IMR-90 (cell line): ENCODE measurements around the gene CNKSR3. TPM values are rescaled to one million over a fixed set of nuclear protein-coding genes. Genes with fewer than 3 reads are reported as not detected.

Experiments used
- ATAC-seq: fragments of 200-7000 bp; cut with Tn5 transposase; 2 replicates; pipeline ENCODE4 v1.9.1; 2020; ENCODE audit warnings: low read depth, mild to moderate bottlenecking, moderate library complexity
- BruUV-seq: library from RNA; stranded (reverse); fragments of 400-500 nt; replicated peaks from 2 replicates; lab custom pipeline; 2021; lab: Mats Ljungman, UMichigan
- CTCF ChIA-PET: fragments of 300-600 bp; formaldehyde crosslinking; extraction: SDS; loops from one replicate; lab custom pipeline; 2021; ENCODE audit warnings: antibody characterized with exemption; lab: Yijun Ruan, JAX
- POLR2A ChIA-PET: fragments of 300-600 bp; sonication (Branson Sonifier 250); formaldehyde crosslinking; loops from one replicate; lab custom pipeline; 2022; ENCODE audit warnings: antibody characterized with exemption; ENCODE audit not compliant: unreplicated experiment; lab: Charles Lee
- DNase-seq: peaks from one replicate; pipeline ENCODE4 v3.0.0; 2013
- H2AFZ ChIP-seq: replicated peaks from 2 replicates; pipeline ENCODE3; 2013; ENCODE audit warnings: low read length, mild to moderate bottlenecking; ENCODE audit not compliant: poor library complexity
- H2AK5ac ChIP-seq: 2 replicates; pipeline ENCODE4 v1.6.1; 2013; ENCODE audit warnings: low read depth, low read length, inconsistent platforms
- H2AK9ac ChIP-seq: replicated peaks from 2 replicates; pipeline ENCODE3; 2013; ENCODE audit warnings: mild to moderate bottlenecking, low read depth, low read length, moderate library complexity; ENCODE audit not compliant: poor library complexity
- H2BK120ac ChIP-seq: 2 replicates; pipeline ENCODE4 v1.6.1; 2013; ENCODE audit warnings: low read depth, low read length, inconsistent platforms
- H2BK15ac ChIP-seq: 3 replicates; pipeline ENCODE4 v1.6.1; 2013; ENCODE audit warnings: low read depth, low read length, inconsistent platforms
- H2BK20ac ChIP-seq: 2 replicates; pipeline ENCODE4 v1.6.1; 2013; ENCODE audit warnings: low read depth, mild to moderate bottlenecking, inconsistent platforms, low read length, moderate library complexity
- H2BK5ac ChIP-seq: 2 replicates; pipeline ENCODE4 v1.6.1; 2013; ENCODE audit warnings: mild to moderate bottlenecking, low read depth, low read length, inconsistent platforms; ENCODE audit not compliant: poor library complexity, severe bottlenecking
- H3K14ac ChIP-seq: replicated peaks from 2 replicates; pipeline ENCODE4 v1.6.1; 2013; ENCODE audit warnings: low read depth, low read length, inconsistent platforms
- H3K18ac ChIP-seq: 2 replicates; pipeline ENCODE4 v1.6.1; 2013; ENCODE audit warnings: low read depth, low read length, control low read depth
- H3K23ac ChIP-seq: 2 replicates; pipeline ENCODE4 v1.6.1; 2013; ENCODE audit warnings: low read depth, low read length, inconsistent platforms
- H3K27ac ChIP-seq: 2 replicates; pipeline ENCODE4 v1.5.1; 2013; ENCODE audit warnings: mild to moderate bottlenecking, control low read depth, low read length; ENCODE audit not compliant: insufficient read depth
- H3K27me3 ChIP-seq: 2 replicates; pipeline ENCODE4 v1.6.1; 2013; ENCODE audit warnings: low read length; ENCODE audit not compliant: control insufficient read depth, insufficient read depth
- H3K36me3 ChIP-seq: 2 replicates; pipeline ENCODE4 v1.6.1; 2013; ENCODE audit warnings: low read length, mixed read lengths; ENCODE audit not compliant: control insufficient read depth, insufficient read depth
- H3K4ac ChIP-seq: 2 replicates; pipeline ENCODE4 v1.6.1; 2013; ENCODE audit warnings: low read depth, low read length, inconsistent platforms
- H3K4me1 ChIP-seq: 2 replicates; pipeline ENCODE4 v1.6.1; 2013; ENCODE audit warnings: low read length, mixed read lengths; ENCODE audit not compliant: control insufficient read depth, insufficient read depth
- H3K4me2 ChIP-seq: 2 replicates; pipeline ENCODE4 v1.6.1; 2013; ENCODE audit warnings: low read depth, mild to moderate bottlenecking, control low read depth, low read length, moderate library complexity
- H3K4me3 ChIP-seq: 2 replicates; pipeline ENCODE4 v1.5.1; 2013; ENCODE audit warnings: low read depth, mild to moderate bottlenecking, control low read depth, low read length, moderate library complexity; ENCODE audit not compliant: insufficient read depth
- H3K56ac ChIP-seq: 2 replicates; pipeline ENCODE4 v1.6.1; 2013; ENCODE audit warnings: low read length, inconsistent platforms; ENCODE audit not compliant: insufficient read depth; ENCODE audit errors: extremely low read depth
- H3K79me1 ChIP-seq, 2 experiments: 2 replicates each; pipeline ENCODE4 v1.6.1; 2013; ENCODE audit warnings: low read length in 2 of 2, inconsistent platforms in 1 of 2, low read depth in 1 of 2
- H3K9ac ChIP-seq: 2 replicates; pipeline ENCODE4 v1.6.1; 2013; ENCODE audit warnings: low read depth, low read length, control low read depth
- H3K9me1 ChIP-seq: 2 replicates; pipeline ENCODE4 v1.6.1; 2013; ENCODE audit warnings: low read length, inconsistent platforms; ENCODE audit not compliant: insufficient read depth
- H3K9me3 ChIP-seq: 2 replicates; pipeline ENCODE4 v1.6.1; 2013; ENCODE audit warnings: low read length; ENCODE audit not compliant: control insufficient read depth, insufficient read depth
- H4K20me1 ChIP-seq: 2 replicates; pipeline ENCODE4 v1.6.1; 2013; ENCODE audit warnings: low read length, inconsistent platforms; ENCODE audit not compliant: insufficient read depth
- H4K5ac ChIP-seq: 2 replicates; pipeline ENCODE4 v1.6.1; 2013; ENCODE audit warnings: mild to moderate bottlenecking, low read depth, low read length, control low read depth
- H4K8ac ChIP-seq, 2 experiments: 2 replicates each; pipeline ENCODE4 v1.6.1; 2013; ENCODE audit warnings: low read depth in 2 of 2, low read length in 2 of 2, control low read depth in 1 of 2, inconsistent platforms in 1 of 2
- H4K91ac ChIP-seq: 2 replicates; pipeline ENCODE4 v1.6.1; 2013; ENCODE audit warnings: low read depth, low read length, inconsistent platforms; ENCODE audit not compliant: insufficient read depth
- MAZ ChIP-seq: IDR thresholded peaks from 2 replicates; pipeline ENCODE4 v1.6.1; 2012; ENCODE audit warnings: low read depth, mild to moderate bottlenecking, low read length, improper control_type of control experiment, moderate library complexity, borderline replicate concordance
- RAD21 ChIP-seq: IDR thresholded peaks from 2 replicates; pipeline ENCODE4 v1.6.1; 2012; ENCODE audit warnings: low read length, improper control_type of control experiment
- RFX5 ChIP-seq: IDR thresholded peaks from 2 replicates; pipeline ENCODE4 v1.8.0; 2012; ENCODE audit warnings: low read depth, mild to moderate bottlenecking, low read length, moderate library complexity
- SMC3 ChIP-seq: fragments of 150-350 bp; IDR thresholded peaks from 2 replicates; pipeline ENCODE4 v1.6.1; 2016; ENCODE audit warnings: low read depth, mild to moderate bottlenecking, antibody characterized with exemption, low read length, moderate library complexity
- WGBS, 2 experiments: methylation state at CpG; one replicate each; pipeline versions ENCODE4 v1.1.5 to v1.1.7; 2013; ENCODE audit warnings: missing lambda C conversion rate in 2 of 2; ENCODE audit not compliant: insufficient read length in 1 of 2; ENCODE audit errors: extremely low coverage in 2 of 2; 5-methylcytosine and 5-hydroxymethylcytosine counted together
- dilution Hi-C: fragments of 300-500 bp; cut with HindIII; formaldehyde crosslinking; loops from one replicate; pipeline ENCODE4 v1.14.3; 2018; ENCODE audit warnings: low sequenced_read_pairs; ENCODE audit not compliant: unreplicated experiment
- in situ Hi-C: fragments of 300-500 bp; cut with MboI; formaldehyde crosslinking; loops from 3 replicates; pipeline ENCODE4 v1.14.3; 2019; ENCODE audit warnings: low sequenced_read_pairs, inconsistent platforms, mixed read lengths
- intact Hi-C: fragments of 100-400 bp; cut with micrococcal nuclease; formaldehyde crosslinking; loops from 2 replicates; pipeline ENCODE4 v1.10.0; 2022
- polyA plus RNA-seq, 3 experiments: library from polyadenylated mRNA; depleted of rRNA; stranded (reverse); fragments of >200 nt; gene quantifications; 2 replicates each; pipeline ENCODE4 v1.2.3, GENCODE V29; 2012; ENCODE audit warnings: low replicate concordance in 1 of 3
- total RNA-seq: library from RNA; depleted of rRNA; stranded (reverse); fragments of >200 nt; gene quantifications from 2 replicates; pipeline ENCODE4 v1.2.3, GENCODE V29; 2012
- TF ChIP-seq, protein P1 (sequence below): fragments of 150-350 bp; IDR thresholded peaks from 2 replicates; pipeline ENCODE4 v1.6.1; 2016; ENCODE audit warnings: low read depth, mild to moderate bottlenecking, low read length, moderate library complexity, borderline replicate concordance
- TF ChIP-seq, protein P2 (sequence below): conservative IDR thresholded peaks from 2 replicates; pipeline ENCODE4 v1.5.1; 2012; ENCODE audit warnings: mild to moderate bottlenecking, low read depth, low read length, improper control_type of control experiment
- TF ChIP-seq, protein P3 (sequence below): fragments of 150-350 bp; IDR thresholded peaks from 2 replicates; pipeline ENCODE4 v1.6.1; 2017; ENCODE audit warnings: mild to moderate bottlenecking, antibody characterized with exemption, low read length, low read depth

Gene CNKSR3
- total and polyA plus RNA-seq, 2 of the 4 experiments (the other 2 are of a cell fraction) = 6.7 to 15.8 TPM

DNA sequence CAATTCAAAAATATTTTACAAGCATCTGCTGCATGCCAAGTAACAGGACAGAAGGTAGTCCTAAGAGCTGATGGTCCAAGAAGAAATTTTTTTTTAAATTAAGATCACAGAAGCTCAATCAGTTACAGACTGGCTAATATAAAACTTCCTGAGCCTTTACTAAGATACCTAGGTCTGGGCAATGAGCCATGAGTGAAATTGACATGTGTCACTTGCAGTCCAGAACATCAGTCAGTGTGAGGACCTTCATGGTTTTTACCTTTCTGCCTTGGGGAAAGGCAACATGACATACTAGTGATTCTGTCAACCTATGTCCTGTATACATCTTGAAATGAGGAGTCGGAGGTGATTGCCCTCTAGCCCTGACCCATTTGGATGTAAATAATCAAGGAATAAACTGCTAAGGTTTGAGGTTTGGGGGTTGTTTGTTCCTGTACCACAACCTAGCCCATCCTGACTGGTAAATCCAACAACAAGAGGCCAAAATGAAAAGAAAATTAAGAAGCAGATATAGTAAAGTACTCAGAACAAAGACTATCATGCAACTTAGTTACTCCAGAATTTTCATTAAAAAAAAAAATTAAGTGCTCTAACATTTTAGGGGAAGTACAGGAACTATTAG lies 70.0 kb downstream of the CNKSR3 start:
- intact Hi-C loops (no loop called here), in situ Hi-C loops (no loop called here), dilution Hi-C loops (no loop called here)
- no peak overlapping the region for H2BK15ac ChIP-seq
- H3K4me2 ChIP-seq = no peak overlapping the region
- no peaks in the 10 kb centered on the region for H3K27me3 ChIP-seq
- no peak overlapping the region for H3K27ac ChIP-seq
- no peak overlapping the region for H3K23ac ChIP-seq
- TF ChIP-seq, protein P1, sequence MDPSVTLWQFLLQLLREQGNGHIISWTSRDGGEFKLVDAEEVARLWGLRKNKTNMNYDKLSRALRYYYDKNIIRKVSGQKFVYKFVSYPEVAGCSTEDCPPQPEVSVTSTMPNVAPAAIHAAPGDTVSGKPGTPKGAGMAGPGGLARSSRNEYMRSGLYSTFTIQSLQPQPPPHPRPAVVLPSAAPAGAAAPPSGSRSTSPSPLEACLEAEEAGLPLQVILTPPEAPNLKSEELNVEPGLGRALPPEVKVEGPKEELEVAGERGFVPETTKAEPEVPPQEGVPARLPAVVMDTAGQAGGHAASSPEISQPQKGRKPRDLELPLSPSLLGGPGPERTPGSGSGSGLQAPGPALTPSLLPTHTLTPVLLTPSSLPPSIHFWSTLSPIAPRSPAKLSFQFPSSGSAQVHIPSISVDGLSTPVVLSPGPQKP = no peak
- TF ChIP-seq RFX5 = no peak
- TF ChIP-seq, protein P2, sequence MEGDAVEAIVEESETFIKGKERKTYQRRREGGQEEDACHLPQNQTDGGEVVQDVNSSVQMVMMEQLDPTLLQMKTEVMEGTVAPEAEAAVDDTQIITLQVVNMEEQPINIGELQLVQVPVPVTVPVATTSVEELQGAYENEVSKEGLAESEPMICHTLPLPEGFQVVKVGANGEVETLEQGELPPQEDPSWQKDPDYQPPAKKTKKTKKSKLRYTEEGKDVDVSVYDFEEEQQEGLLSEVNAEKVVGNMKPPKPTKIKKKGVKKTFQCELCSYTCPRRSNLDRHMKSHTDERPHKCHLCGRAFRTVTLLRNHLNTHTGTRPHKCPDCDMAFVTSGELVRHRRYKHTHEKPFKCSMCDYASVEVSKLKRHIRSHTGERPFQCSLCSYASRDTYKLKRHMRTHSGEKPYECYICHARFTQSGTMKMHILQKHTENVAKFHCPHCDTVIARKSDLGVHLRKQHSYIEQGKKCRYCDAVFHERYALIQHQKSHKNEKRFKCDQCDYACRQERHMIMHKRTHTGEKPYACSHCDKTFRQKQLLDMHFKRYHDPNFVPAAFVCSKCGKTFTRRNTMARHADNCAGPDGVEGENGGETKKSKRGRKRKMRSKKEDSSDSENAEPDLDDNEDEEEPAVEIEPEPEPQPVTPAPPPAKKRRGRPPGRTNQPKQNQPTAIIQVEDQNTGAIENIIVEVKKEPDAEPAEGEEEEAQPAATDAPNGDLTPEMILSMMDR = no peak
- no peak for TF ChIP-seq MAZ
- TF ChIP-seq RAD21 = no peak
- TF ChIP-seq, protein P3, sequence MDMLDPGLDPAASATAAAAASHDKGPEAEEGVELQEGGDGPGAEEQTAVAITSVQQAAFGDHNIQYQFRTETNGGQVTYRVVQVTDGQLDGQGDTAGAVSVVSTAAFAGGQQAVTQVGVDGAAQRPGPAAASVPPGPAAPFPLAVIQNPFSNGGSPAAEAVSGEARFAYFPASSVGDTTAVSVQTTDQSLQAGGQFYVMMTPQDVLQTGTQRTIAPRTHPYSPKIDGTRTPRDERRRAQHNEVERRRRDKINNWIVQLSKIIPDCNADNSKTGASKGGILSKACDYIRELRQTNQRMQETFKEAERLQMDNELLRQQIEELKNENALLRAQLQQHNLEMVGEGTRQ = no peak
- TF ChIP-seq SMC3 = no peak
- no peak overlapping the region for H3K4me3 ChIP-seq
- H2BK120ac ChIP-seq = no peak overlapping the region
- no peak overlapping the region for H3K14ac ChIP-seq
- H4K5ac ChIP-seq = no peak overlapping the region
- H3K9me1 ChIP-seq = peaks cover 7% of the 10 kb centered on the region; the same call in 1 of the 2 replicates
- peaks cover 13 to 27% of the 10 kb centered on the region in 2 experiments for H3K79me1 ChIP-seq
- no peaks in the 10 kb centered on the region for H4K20me1 ChIP-seq
- H3K18ac ChIP-seq = no peak overlapping the region
- no peak overlapping the region for H2AK5ac ChIP-seq
- DNase-seq = no peak
- BruUV-seq = no TSS peak
- no peak overlapping the region for H3K4ac ChIP-seq
- H3K56ac ChIP-seq = no peak overlapping the region
- POLR2A ChIA-PET = no interaction called here
- no peak overlapping the region for H2BK20ac ChIP-seq
- no peaks in the 10 kb centered on the region for H3K9me3 ChIP-seq
- no peak overlapping the region for H2AK9ac ChIP-seq
- CTCF ChIA-PET = no interaction called here
- H3K4me1 ChIP-seq = no peaks in the 10 kb centered on the region
- no peak overlapping the region for H3K9ac ChIP-seq
- ATAC-seq = no peak
- H4K8ac ChIP-seq = no peak overlapping the region
- H4K91ac ChIP-seq = no peak overlapping the region
- H2AFZ ChIP-seq = no peak overlapping the region
- H3K36me3 ChIP-seq = peaks cover 15% of the 10 kb centered on the region
- no peak overlapping the region for H2BK5ac ChIP-seq
- WGBS, 2 experiments = no CpG with 5 or more reads among the region's 1 CpG
